A549 treated with CORT108297 at 1 μM for 4 hours (cell line): ENCODE data around the gene PHF19. TPM values are rescaled to one million over a fixed set of nuclear protein-coding genes. Genes with fewer than 3 reads are reported as not detected.

ENCODE experiments used
- total RNA-seq: library from RNA; stranded (reverse); fragments of 200-300 nt; extraction: Qiagen RNA extraction; gene quantifications from 5 replicates; pipeline ENCODE4 v1.2.3, GENCODE V29; 2022

The PHF19 gene
- 91.6 to 138 TPM (median 126 TPM) in 5 replicates for total RNA-seq

GRCh38 chr9:120876842-120877240 is at the start of gene PHF19:
PHF19 (minus strand) TSS chr9:120877188; CDS start chr9:120874741, 2,447 bp downstream.

DNA sequence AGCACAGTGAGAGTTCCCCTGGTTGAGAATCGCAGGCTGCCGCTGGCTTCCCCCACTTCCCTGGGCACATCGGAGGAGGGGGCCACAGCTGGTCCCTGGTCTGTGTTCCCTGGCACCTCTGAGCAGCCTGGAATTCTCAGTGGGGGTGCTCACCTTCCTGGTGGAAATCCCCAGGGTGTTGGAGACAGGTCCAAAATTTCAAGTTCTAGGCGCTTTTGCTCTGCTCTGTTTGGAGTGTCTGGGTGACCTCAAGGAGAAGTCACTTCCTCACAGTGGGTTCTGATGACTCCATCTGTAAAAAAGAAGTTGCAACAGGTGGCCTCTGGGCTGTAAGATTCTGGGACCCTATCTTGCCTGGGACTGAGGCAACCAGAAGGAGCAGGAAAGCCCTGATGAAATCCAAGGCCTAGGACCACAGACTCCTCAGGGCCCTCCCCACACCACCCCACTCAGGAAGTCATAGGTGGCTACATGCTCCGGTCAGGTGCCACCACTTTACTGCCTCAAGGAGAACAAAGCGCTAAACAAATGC is 49.5 kb upstream of the PHF19 start, which contains the start of gene TRAF1:
TSS of gene TRAF1 (minus strand) at position 400 of the 532 bp plus-strand sequence. CDS start 721 bp downstream, outside the sequence.

GRCh38 chr9:120842685-120843485 is 34.1 kb downstream of the PHF19 start, which contains the start of gene PSMD5:
PSMD5 (minus strand) TSS chr9:120842922; CDS start chr9:120842909, 13 bp downstream.

Other genes starting within 250 kb of the PHF19 start
- 19.9 to 27.6 TPM (median 24.7 TPM) in 5 replicates for gene MEGF9, start 162.7 kb downstream of the PHF19 start, total RNA-seq
- 36.6 to 42.2 TPM (median 41.8 TPM) in 5 replicates for gene FBXW2, start 83.8 kb downstream of the PHF19 start, total RNA-seq
- gene PSMD5, start 34.3 kb downstream of the PHF19 start, total RNA-seq = 27.3 to 39.2 TPM (median 28.9 TPM) in 5 replicates
- gene TRAF1, start 49.6 kb upstream of the PHF19 start, total RNA-seq = 3.8 to 7.2 TPM (median 4.7 TPM) in 5 replicates
- 10.6 to 13.3 TPM (median 12.3 TPM) in 5 replicates for gene C5, start 173.1 kb upstream of the PHF19 start, total RNA-seq
- gene CNTRL, start 197.8 kb upstream of the PHF19 start, total RNA-seq = 5.1 to 7.3 TPM (median 6.5 TPM) in 5 replicates